IMR-90 (cell line): Measurements from ENCODE around the gene PIAS3. TPM values are rescaled to one million over a fixed set of nuclear protein-coding genes. Genes with fewer than 3 reads are reported as not detected.

Experiments
- ATAC-seq: fragments of 200-7000 bp; cut with Tn5 transposase; 2 replicates; pipeline ENCODE4 v1.9.1; 2020; ENCODE audit warnings: low read depth, mild to moderate bottlenecking, moderate library complexity
- BruUV-seq: library from RNA; stranded (reverse); fragments of 400-500 nt; replicated peaks from 2 replicates; lab custom pipeline; 2021; lab: Mats Ljungman, UMichigan
- CTCF ChIA-PET: fragments of 300-600 bp; formaldehyde crosslinking; extraction: SDS; loops from one replicate; lab custom pipeline; 2021; ENCODE audit warnings: antibody characterized with exemption; lab: Yijun Ruan, JAX
- POLR2A ChIA-PET: fragments of 300-600 bp; sonication (Branson Sonifier 250); formaldehyde crosslinking; loops from one replicate; lab custom pipeline; 2022; ENCODE audit warnings: antibody characterized with exemption; ENCODE audit not compliant: unreplicated experiment; lab: Charles Lee
- DNase-seq: peaks from one replicate; pipeline ENCODE4 v3.0.0; 2013
- H2AFZ ChIP-seq: replicated peaks from 2 replicates; pipeline ENCODE3; 2013; ENCODE audit warnings: low read length, mild to moderate bottlenecking; ENCODE audit not compliant: poor library complexity
- H2AK5ac ChIP-seq: 2 replicates; pipeline ENCODE4 v1.6.1; 2013; ENCODE audit warnings: low read depth, low read length, inconsistent platforms
- H2AK9ac ChIP-seq: replicated peaks from 2 replicates; pipeline ENCODE3; 2013; ENCODE audit warnings: mild to moderate bottlenecking, low read depth, low read length, moderate library complexity; ENCODE audit not compliant: poor library complexity
- H2BK120ac ChIP-seq: 2 replicates; pipeline ENCODE4 v1.6.1; 2013; ENCODE audit warnings: low read depth, low read length, inconsistent platforms
- H2BK15ac ChIP-seq: 3 replicates; pipeline ENCODE4 v1.6.1; 2013; ENCODE audit warnings: low read depth, low read length, inconsistent platforms
- H2BK20ac ChIP-seq: 2 replicates; pipeline ENCODE4 v1.6.1; 2013; ENCODE audit warnings: low read depth, mild to moderate bottlenecking, inconsistent platforms, low read length, moderate library complexity
- H2BK5ac ChIP-seq: 2 replicates; pipeline ENCODE4 v1.6.1; 2013; ENCODE audit warnings: mild to moderate bottlenecking, low read depth, low read length, inconsistent platforms; ENCODE audit not compliant: poor library complexity, severe bottlenecking
- H3K14ac ChIP-seq: replicated peaks from 2 replicates; pipeline ENCODE4 v1.6.1; 2013; ENCODE audit warnings: low read depth, low read length, inconsistent platforms
- H3K18ac ChIP-seq: 2 replicates; pipeline ENCODE4 v1.6.1; 2013; ENCODE audit warnings: low read depth, low read length, control low read depth
- H3K23ac ChIP-seq: 2 replicates; pipeline ENCODE4 v1.6.1; 2013; ENCODE audit warnings: low read depth, low read length, inconsistent platforms
- H3K27ac ChIP-seq: 2 replicates; pipeline ENCODE4 v1.5.1; 2013; ENCODE audit warnings: mild to moderate bottlenecking, control low read depth, low read length; ENCODE audit not compliant: insufficient read depth
- H3K27me3 ChIP-seq: 2 replicates; pipeline ENCODE4 v1.6.1; 2013; ENCODE audit warnings: low read length; ENCODE audit not compliant: control insufficient read depth, insufficient read depth
- H3K36me3 ChIP-seq: 2 replicates; pipeline ENCODE4 v1.6.1; 2013; ENCODE audit warnings: low read length, mixed read lengths; ENCODE audit not compliant: control insufficient read depth, insufficient read depth
- H3K4ac ChIP-seq: 2 replicates; pipeline ENCODE4 v1.6.1; 2013; ENCODE audit warnings: low read depth, low read length, inconsistent platforms
- H3K4me1 ChIP-seq: 2 replicates; pipeline ENCODE4 v1.6.1; 2013; ENCODE audit warnings: low read length, mixed read lengths; ENCODE audit not compliant: control insufficient read depth, insufficient read depth
- H3K4me2 ChIP-seq: 2 replicates; pipeline ENCODE4 v1.6.1; 2013; ENCODE audit warnings: low read depth, mild to moderate bottlenecking, control low read depth, low read length, moderate library complexity
- H3K4me3 ChIP-seq: 2 replicates; pipeline ENCODE4 v1.5.1; 2013; ENCODE audit warnings: low read depth, mild to moderate bottlenecking, control low read depth, low read length, moderate library complexity; ENCODE audit not compliant: insufficient read depth
- H3K56ac ChIP-seq: 2 replicates; pipeline ENCODE4 v1.6.1; 2013; ENCODE audit warnings: low read length, inconsistent platforms; ENCODE audit not compliant: insufficient read depth; ENCODE audit errors: extremely low read depth
- H3K79me1 ChIP-seq, 2 experiments: 2 replicates each; pipeline ENCODE4 v1.6.1; 2013; ENCODE audit warnings: low read length in 2 of 2, inconsistent platforms in 1 of 2, low read depth in 1 of 2
- H3K9ac ChIP-seq: 2 replicates; pipeline ENCODE4 v1.6.1; 2013; ENCODE audit warnings: low read depth, low read length, control low read depth
- H3K9me1 ChIP-seq: 2 replicates; pipeline ENCODE4 v1.6.1; 2013; ENCODE audit warnings: low read length, inconsistent platforms; ENCODE audit not compliant: insufficient read depth
- H3K9me3 ChIP-seq: 2 replicates; pipeline ENCODE4 v1.6.1; 2013; ENCODE audit warnings: low read length; ENCODE audit not compliant: control insufficient read depth, insufficient read depth
- H4K20me1 ChIP-seq: 2 replicates; pipeline ENCODE4 v1.6.1; 2013; ENCODE audit warnings: low read length, inconsistent platforms; ENCODE audit not compliant: insufficient read depth
- H4K5ac ChIP-seq: 2 replicates; pipeline ENCODE4 v1.6.1; 2013; ENCODE audit warnings: mild to moderate bottlenecking, low read depth, low read length, control low read depth
- H4K8ac ChIP-seq, 2 experiments: 2 replicates each; pipeline ENCODE4 v1.6.1; 2013; ENCODE audit warnings: low read depth in 2 of 2, low read length in 2 of 2, control low read depth in 1 of 2, inconsistent platforms in 1 of 2
- H4K91ac ChIP-seq: 2 replicates; pipeline ENCODE4 v1.6.1; 2013; ENCODE audit warnings: low read depth, low read length, inconsistent platforms; ENCODE audit not compliant: insufficient read depth
- CEBPB ChIP-seq: IDR thresholded peaks from 2 replicates; pipeline ENCODE4 v1.6.1; 2012; ENCODE audit warnings: low read depth, low read length, improper control_type of control experiment
- CHD1 ChIP-seq: IDR thresholded peaks from 2 replicates; pipeline ENCODE4 v1.6.1; 2012; ENCODE audit warnings: low read depth, low read length, improper control_type of control experiment
- CTCF ChIP-seq: conservative IDR thresholded peaks from 2 replicates; pipeline ENCODE4 v1.5.1; 2012; ENCODE audit warnings: mild to moderate bottlenecking, low read depth, low read length, improper control_type of control experiment
- FOS ChIP-seq: fragments of 150-350 bp; IDR thresholded peaks from 2 replicates; pipeline ENCODE4 v1.6.1; 2016; ENCODE audit warnings: low read depth, low read length
- MAZ ChIP-seq: IDR thresholded peaks from 2 replicates; pipeline ENCODE4 v1.6.1; 2012; ENCODE audit warnings: low read depth, mild to moderate bottlenecking, low read length, improper control_type of control experiment, moderate library complexity, borderline replicate concordance
- NFE2L2 ChIP-seq: fragments of 150-350 bp; IDR thresholded peaks from 2 replicates; pipeline ENCODE4 v1.6.1; 2016; ENCODE audit warnings: low read depth, mild to moderate bottlenecking, low read length
- POLR2A ChIP-seq: IDR thresholded peaks from 2 replicates; pipeline ENCODE4 v1.6.1; 2012; ENCODE audit warnings: mild to moderate bottlenecking, low read depth, low read length
- RAD21 ChIP-seq: IDR thresholded peaks from 2 replicates; pipeline ENCODE4 v1.6.1; 2012; ENCODE audit warnings: low read length, improper control_type of control experiment
- USF2 ChIP-seq: fragments of 150-350 bp; IDR thresholded peaks from 2 replicates; pipeline ENCODE4 v1.6.1; 2017; ENCODE audit warnings: mild to moderate bottlenecking, antibody characterized with exemption, low read length, low read depth
- WGBS, 2 experiments: methylation state at CpG; one replicate each; pipeline versions ENCODE4 v1.1.5 to v1.1.7; 2013; ENCODE audit warnings: missing lambda C conversion rate in 2 of 2; ENCODE audit not compliant: insufficient read length in 1 of 2; ENCODE audit errors: extremely low coverage in 2 of 2; 5-methylcytosine and 5-hydroxymethylcytosine counted together
- dilution Hi-C: fragments of 300-500 bp; cut with HindIII; formaldehyde crosslinking; loops from one replicate; pipeline ENCODE4 v1.14.3; 2018; ENCODE audit warnings: low sequenced_read_pairs; ENCODE audit not compliant: unreplicated experiment
- in situ Hi-C: fragments of 300-500 bp; cut with MboI; formaldehyde crosslinking; loops from 3 replicates; pipeline ENCODE4 v1.14.3; 2019; ENCODE audit warnings: low sequenced_read_pairs, inconsistent platforms, mixed read lengths
- intact Hi-C: fragments of 100-400 bp; cut with micrococcal nuclease; formaldehyde crosslinking; loops from 2 replicates; pipeline ENCODE4 v1.10.0; 2022
- polyA plus RNA-seq, 3 experiments: library from polyadenylated mRNA; depleted of rRNA; stranded (reverse); fragments of >200 nt; gene quantifications; 2 replicates each; pipeline ENCODE4 v1.2.3, GENCODE V29; 2012; ENCODE audit warnings: low replicate concordance in 1 of 3
- total RNA-seq: library from RNA; depleted of rRNA; stranded (reverse); fragments of >200 nt; gene quantifications from 2 replicates; pipeline ENCODE4 v1.2.3, GENCODE V29; 2012

Gene PIAS3
- total and polyA plus RNA-seq, 2 of the 4 experiments (the other 2 are of a cell fraction): 11.1 to 53.7 TPM

DNA sequence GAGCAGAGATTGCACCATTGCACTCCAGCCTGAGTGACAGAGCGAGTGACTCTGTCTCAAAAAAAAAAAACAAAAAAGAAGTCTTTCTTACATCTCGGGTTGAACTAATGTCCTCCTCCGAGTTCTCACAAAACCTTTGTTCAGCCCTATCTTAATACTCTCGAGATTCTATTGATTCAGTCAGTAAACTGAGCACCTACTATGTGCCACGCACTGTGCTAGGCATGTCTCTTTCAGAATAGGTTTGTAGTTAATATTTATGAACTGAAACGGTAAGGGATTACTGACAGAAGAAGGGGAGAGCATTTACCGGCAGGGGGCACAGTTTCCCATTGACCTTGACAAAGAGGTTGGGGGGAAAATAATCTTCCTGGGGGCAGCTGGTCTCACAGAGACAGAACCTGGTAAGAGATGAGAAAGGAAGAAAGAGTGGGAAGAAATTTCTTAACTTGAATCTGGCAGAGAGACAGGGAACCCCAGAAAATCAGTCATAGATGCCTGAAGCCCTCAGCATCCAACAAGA is 3.4 kb downstream of the PIAS3 start:
- CTCF ChIA-PET: no interaction called here
- no peak for DNase-seq
- Histone ChIP-seq H3K56ac (no peak overlapping the region), H2BK15ac (no peak overlapping the region), H3K23ac (no peak overlapping the region), H2BK120ac (no peak overlapping the region), H3K18ac (no peak overlapping the region), H3K36me3 (peaks cover 42% of the 10 kb centered on the region), H3K79me1 (peaks cover 19 to 58% of the 10 kb centered on the region in 2 experiments), H3K9me3 (no peaks in the 10 kb centered on the region), H3K4ac (no peak overlapping the region), H4K8ac (no peak overlapping the region), H3K14ac (no peak overlapping the region), H2BK5ac (no peak overlapping the region), H3K4me2 (no peak overlapping the region), H3K27me3 (no peaks in the 10 kb centered on the region), H3K9ac (no peak overlapping the region), H2AK5ac (no peak overlapping the region), H2AFZ (no peak overlapping the region), H4K91ac (no peak overlapping the region), H3K27ac (no peak overlapping the region), H2AK9ac (no peak overlapping the region), H3K9me1 (peaks cover 16% of the 10 kb centered on the region), H4K20me1 (peaks cover 16% of the 10 kb centered on the region; the same call in 1 of the 2 replicates), H3K4me3 (no peak overlapping the region), H2BK20ac (no peak overlapping the region), H4K5ac (no peak overlapping the region), H3K4me1 (peaks cover 4% of the 10 kb centered on the region)
- intact Hi-C loops: loop anchor here (5.0 kb wide), 1 partner anchor 102 kb away; the partner anchor contains the start of gene LIX1L
- no TSS peak for BruUV-seq
- 90% methylated on average over 2 of the region's 7 CpGs; no CpG with 5 or more reads in 1 of the 2 experiments for WGBS, 2 experiments
- in situ Hi-C loops: no loop called here
- POLR2A ChIA-PET: no interaction called here
- dilution Hi-C loops: no loop called here
- ATAC-seq: no peak
- TF ChIP-seq RAD21 (no peak), MAZ (no peak), CEBPB (no peak), CTCF (no peak), NFE2L2 (no peak), POLR2A (no peak), CHD1 (no peak), USF2 (no peak), FOS (no peak)
